Endothelial cell of umbilical vein (primary cell): Measurements from ENCODE around the gene RNF6. TPM values are rescaled to one million over a fixed set of nuclear protein-coding genes. Genes with fewer than 3 reads are reported as not detected.

Experiments
- BruUV-seq: library from RNA; stranded (reverse); fragments of 400-500 nt; replicated peaks from 2 replicates; lab custom pipeline; 2021; lab: Mats Ljungman, UMichigan
- CTCF ChIA-PET: fragments of 300-600, 350-600 bp; sonication (Branson Sonifier 250); formaldehyde crosslinking; loops from one replicate; lab custom pipeline; 2021; ENCODE audit warnings: antibody characterized with exemption, inconsistent platforms; lab: Charles Lee
- POLR2A ChIA-PET: fragments of 300-600, 350-600 bp; sonication (Branson Sonifier 250); formaldehyde crosslinking; loops from one replicate; lab custom pipeline; 2021; ENCODE audit warnings: antibody characterized with exemption, inconsistent platforms; lab: Charles Lee
- DNase-seq: peaks from one replicate; pipeline ENCODE4 v3.0.0-alpha.2; 2011; ENCODE audit warnings: low read depth, low spot score
- FAIRE-seq: peaks from 2 replicates; lab custom pipeline; 2011; peaks lifted over from hg19 to GRCh38; lab: Jason Lieb, UNC
- H2AFZ ChIP-seq: 2 replicates; pipeline ENCODE4 v1.6.0; 2012; ENCODE audit warnings: low read depth, low read length, control low read depth, inconsistent platforms
- H3K27ac ChIP-seq: 2 replicates; pipeline ENCODE4 v1.5.1; 2011; ENCODE audit warnings: low read depth, mild to moderate bottlenecking, control low read depth, low read length, moderate library complexity; ENCODE audit not compliant: insufficient read depth
- H3K27me3 ChIP-seq, 2 experiments: 2 replicates each; pipeline versions ENCODE4 v1.6.0 to v1.6.1; 2011; ENCODE audit warnings: low read length in 2 of 2, mixed read lengths in 1 of 2; ENCODE audit not compliant: control insufficient read depth in 2 of 2, insufficient read depth in 2 of 2
- H3K36me3 ChIP-seq, 2 experiments: 2 replicates in 1 of 2; 3 replicates in 1 of 2; pipeline ENCODE4 v1.5.1; 2011; ENCODE audit warnings: low read length in 2 of 2, mild to moderate bottlenecking in 1 of 2, moderate library complexity in 1 of 2; ENCODE audit not compliant: control insufficient read depth in 2 of 2, insufficient read depth in 2 of 2; ENCODE audit errors: extremely low read depth in 1 of 2
- H3K4me1 ChIP-seq: 3 replicates; pipeline ENCODE4 v1.5.1; 2011; ENCODE audit warnings: mild to moderate bottlenecking, low read length; ENCODE audit not compliant: control insufficient read depth, insufficient read depth; ENCODE audit errors: extremely low read depth
- H3K4me2 ChIP-seq: 2 replicates; pipeline ENCODE4 v1.6.1; 2011; ENCODE audit warnings: low read length, control low read depth, mixed read lengths; ENCODE audit not compliant: insufficient read depth
- H3K4me3 ChIP-seq, 3 experiments: fragments of 200-600 bp in 1 of 3; sonication (generic), shearing (Covaris generic) in 1 of 3; replicated peaks in 1 of 3; 2 replicates each; pipeline ENCODE4 v1.5.1; 2011 to 2016; ENCODE audit warnings: control low read depth in 3 of 3, low read length in 3 of 3, mild to moderate bottlenecking in 2 of 3, inconsistent platforms in 1 of 3, low read depth in 1 of 3, moderate library complexity in 1 of 3; ENCODE audit not compliant: insufficient read depth in 1 of 3
- H3K79me2 ChIP-seq: 2 replicates; pipeline ENCODE4 v1.6.0; 2012; ENCODE audit warnings: low read length, inconsistent platforms; ENCODE audit not compliant: control insufficient read depth, insufficient read depth
- H3K9ac ChIP-seq: replicated peaks from 2 replicates; pipeline ENCODE3; 2011; ENCODE audit warnings: low read length, control low read depth; ENCODE audit not compliant: insufficient read depth; ENCODE audit errors: extremely low read depth
- H3K9me1 ChIP-seq: replicated peaks from 3 replicates; pipeline ENCODE4 v1.6.0; 2011; ENCODE audit warnings: mild to moderate bottlenecking, low read length; ENCODE audit not compliant: control insufficient read depth, insufficient read depth; ENCODE audit errors: extremely low read depth
- H3K9me3 ChIP-seq: replicated peaks from 2 replicates; pipeline ENCODE4 v1.5.1; 2012; ENCODE audit warnings: low read length, inconsistent platforms; ENCODE audit not compliant: control insufficient read depth, insufficient read depth
- H4K20me1 ChIP-seq: replicated peaks from 2 replicates; pipeline ENCODE3; 2011; ENCODE audit warnings: mild to moderate bottlenecking, low read length; ENCODE audit not compliant: control insufficient read depth, insufficient read depth; ENCODE audit errors: extremely low read depth
- CTCF ChIP-seq, 2 donors: IDR thresholded peaks; 1 replicate in 1 of 2; 2 replicates in 1 of 2; pipeline ENCODE4 v1.5.1; 2011; ENCODE audit warnings: low read length in 2 of 2, mild to moderate bottlenecking in 2 of 2, moderate library complexity in 2 of 2, control low read depth in 1 of 2, inconsistent platforms in 1 of 2, low read depth in 1 of 2; ENCODE audit not compliant: insufficient read depth in 1 of 2; ENCODE audit errors: extremely low read depth in 1 of 2
- EZH2 ChIP-seq: IDR thresholded peaks from 2 replicates; pipeline ENCODE4 v1.6.1; 2012; ENCODE audit warnings: borderline replicate concordance, low read depth, mild to moderate bottlenecking, moderate library complexity, low read length, inconsistent platforms; ENCODE audit not compliant: severe bottlenecking
- FOS ChIP-seq: IDR thresholded peaks from 2 replicates; pipeline ENCODE4 v1.6.1; 2011; ENCODE audit warnings: mild to moderate bottlenecking, low read length, moderate library complexity, borderline replicate concordance; ENCODE audit not compliant: insufficient read depth
- GATA2 ChIP-seq: IDR thresholded peaks from 2 replicates; pipeline ENCODE4 v1.7.0; 2011; ENCODE audit warnings: low read depth, mild to moderate bottlenecking, moderate library complexity, mixed read lengths, low read length; ENCODE audit not compliant: insufficient read length, insufficient read depth
- JUN ChIP-seq: IDR thresholded peaks from 2 replicates; pipeline ENCODE4 v1.6.1; 2011; ENCODE audit warnings: borderline replicate concordance, low read depth; ENCODE audit not compliant: insufficient read length, insufficient read depth
- MAX ChIP-seq: IDR thresholded peaks from 2 replicates; pipeline ENCODE4 v1.6.1; 2011; ENCODE audit not compliant: insufficient read depth, insufficient read length
- MYC ChIP-seq: IDR thresholded peaks from one replicate; pipeline ENCODE4 v1.6.1; 2011; ENCODE audit warnings: mild to moderate bottlenecking, low read depth, low read length
- POLR2A ChIP-seq: IDR thresholded peaks from 2 replicates; pipeline ENCODE4 v1.6.1; 2012; ENCODE audit warnings: low read depth, mild to moderate bottlenecking, control low read depth, low read length
- POLR2AphosphoS5 ChIP-seq: IDR thresholded peaks from 2 replicates; pipeline ENCODE4 v1.6.1; 2012; ENCODE audit warnings: low read depth, mild to moderate bottlenecking, control low read depth, low read length, moderate library complexity; ENCODE audit not compliant: insufficient read depth
- dilution Hi-C: fragments of 300-500 bp; cut with MboI; formaldehyde crosslinking; loops from one replicate; pipeline ENCODE4 v1.15.0; 2019; ENCODE audit warnings: low sequenced_read_pairs; ENCODE audit not compliant: extremely low pct_ligation_motif_present
- intact Hi-C: fragments of 100-400 bp; cut with micrococcal nuclease; formaldehyde crosslinking; loops from one replicate; pipeline ENCODE4 v1.10.0; 2022
- polyA plus RNA-seq, 4 experiments: library from polyadenylated mRNA; depleted of rRNA in 3 of 4; stranded (reverse) in 3 of 4; unstranded in 1 of 4; fragments of >200 nt; gene quantifications; 2 replicates each; pipeline versions ENCODE4 v1.2.1 to v1.2.3, GENCODE V29; 2011 to 2012; ENCODE audit warnings: missing spikeins in 1 of 4
- total RNA-seq: library from RNA; stranded (reverse); gene quantifications from 2 replicates; pipeline ENCODE4 v1.2.3, GENCODE V29; 2021

Gene RNF6
- total and polyA plus RNA-seq, 2 donors (not counting 3 experiments of a cell fraction or from before 2014, with no cell fraction given) = 12.7 to 36.4 TPM

- CTCF ChIA-PET = interaction anchor here (1.0 to 3.4 kb wide), 2 partner anchors 16 to 498 kb away, joined by 3 to 14 read pairs; no protein-coding TSS in a partner anchor
- H3K9me3 ChIP-seq = no peaks in the 10 kb centered on the region
- intact Hi-C loops (no loop called here), dilution Hi-C loops (no loop called here)
- no peak for TF ChIP-seq MAX
- no peak for TF ChIP-seq MYC
- TF ChIP-seq JUN = no peak
- no peak for TF ChIP-seq FOS
- TF ChIP-seq EZH2 = no peak
- TF ChIP-seq CTCF (IDR thresholded peaks at IDR 0.05; ENCODE audit: extremely low read depth in 1 of 2, insufficient read depth in 1 of 2, low read depth in 1 of 2, low read length in 2 of 2) = no peak
- no peak for TF ChIP-seq GATA2
- no peak for TF ChIP-seq POLR2A
- TF ChIP-seq POLR2AphosphoS5 = no peak
- no peak overlapping the region for H2AFZ ChIP-seq
- no peaks in the 10 kb centered on the region for H4K20me1 ChIP-seq
- POLR2A ChIA-PET = no interaction called here
- peaks cover 6% of the 10 kb centered on the region for H3K4me1 ChIP-seq
- DNase-seq = no peak
- no peak for FAIRE-seq
- H3K79me2 ChIP-seq = no peaks in the 10 kb centered on the region
- H3K4me3 ChIP-seq = no peak overlapping the region
- H3K27ac ChIP-seq = no peak overlapping the region
- peaks cover 3% of the 10 kb centered on the region for H3K9me1 ChIP-seq
- H3K9ac ChIP-seq = no peak overlapping the region
- no peak overlapping the region for H3K4me2 ChIP-seq
- no peaks in the 10 kb centered on the region for H3K36me3 ChIP-seq
- H3K27me3 ChIP-seq = no peaks in the 10 kb centered on the region
- no TSS peak for BruUV-seq
Observed at GRCh38 chr13:26200811-26201210, 21.3 kb downstream of the RNF6 start.
